K562 (cell line): ENCODE data around the gene TXNIP. TPM values are rescaled to one million over a fixed set of nuclear protein-coding genes. Genes with fewer than 3 reads are reported as not detected.

Experiments used
- ASH1L ChIP-seq: fragments of 450-650 bp; IDR thresholded peaks from 2 replicates; pipeline ENCODE4 v1.6.1; 2018; ENCODE audit warnings: borderline replicate concordance, mild to moderate bottlenecking, low read depth; ENCODE audit not compliant: partially characterized antibody
- EHMT2 ChIP-seq: fragments of 450-650 bp; IDR thresholded peaks from 2 replicates; pipeline ENCODE4 v1.6.1; 2018; ENCODE audit warnings: antibody characterized with exemption
- GATA2 ChIP-seq: sonication (generic); formaldehyde crosslinking; IDR thresholded peaks from 2 replicates; pipeline ENCODE4 v1.4.0; 2020; ENCODE audit warnings: mild to moderate bottlenecking, missing genetic modification reagents
- IFI16 ChIP-seq: fragments of 250-450 bp; sonication (Bioruptor Pico); IDR thresholded peaks from 2 replicates; pipeline ENCODE4 v2.1.2; 2022; ENCODE audit warnings: mild to moderate bottlenecking, inconsistent platforms
- IRF9 ChIP-seq: fragments of 450-650 bp; IDR thresholded peaks from 2 replicates; pipeline ENCODE4 v1.6.1; 2016; ENCODE audit warnings: missing biosample characterization, missing genetic modification characterization
- MCM5 ChIP-seq: fragments of 450-650 bp; IDR thresholded peaks from 2 replicates; pipeline ENCODE4 v1.6.1; 2016; ENCODE audit warnings: low read depth
- MEIS2 ChIP-seq: fragments of 450-650 bp; IDR thresholded peaks from 2 replicates; pipeline ENCODE4 v1.6.1; 2014; ENCODE audit warnings: mild to moderate bottlenecking; ENCODE audit not compliant: partially characterized antibody
- MTA3 ChIP-seq: fragments of 450-650 bp; formaldehyde crosslinking; IDR thresholded peaks from 2 replicates; pipeline ENCODE4 v1.6.1; 2017; ENCODE audit warnings: mild to moderate bottlenecking, borderline replicate concordance
- NCOA6 ChIP-seq: fragments of 450-650 bp; IDR thresholded peaks from 2 replicates; pipeline ENCODE4 v1.6.1; 2017; ENCODE audit warnings: mild to moderate bottlenecking
- NFE2 ChIP-seq: IDR thresholded peaks from 2 replicates; pipeline ENCODE4 v1.6.1; 2014; ENCODE audit warnings: antibody characterized with exemption, low read depth
- NR2F6 ChIP-seq: fragments of 450-650 bp; formaldehyde crosslinking; IDR thresholded peaks from 2 replicates; pipeline ENCODE4 v1.4.0; 2020; ENCODE audit warnings: mild to moderate bottlenecking
- PHF20 ChIP-seq: fragments of 450-650 bp; IDR thresholded peaks from 2 replicates; pipeline ENCODE4 v1.6.1; 2018; ENCODE audit not compliant: partially characterized antibody
- PHF21A ChIP-seq: fragments of 450-650 bp; IDR thresholded peaks from 2 replicates; pipeline ENCODE4 v1.6.1; 2017; ENCODE audit warnings: low read depth, borderline replicate concordance
- POLR3G ChIP-seq: IDR thresholded peaks from 2 replicates; pipeline ENCODE4 v1.6.1; 2011; ENCODE audit not compliant: insufficient read length, insufficient replicate concordance; ENCODE audit errors: extremely low read depth
- RUNX1 ChIP-seq: sonication (generic); IDR thresholded peaks from 2 replicates; pipeline ENCODE4 v1.6.1; 2016; ENCODE audit warnings: antibody characterized with exemption, low read depth
- SAFB ChIP-seq: fragments of 200-400 bp; formaldehyde crosslinking; IDR thresholded peaks from 2 replicates; pipeline ENCODE4 v1.6.1; 2017; ENCODE audit warnings: low read depth, low read length, borderline replicate concordance
- SIRT6 ChIP-seq: IDR thresholded peaks from one replicate; pipeline ENCODE4 v1.6.1; 2012; ENCODE audit warnings: low read depth, mild to moderate bottlenecking, control low read depth, inconsistent platforms, low read length, moderate library complexity
- SMARCC2 ChIP-seq: fragments of 450-650 bp; IDR thresholded peaks from 2 replicates; pipeline ENCODE4 v1.6.1; 2017; ENCODE audit warnings: antibody characterized with exemption, moderate library complexity, mild to moderate bottlenecking, low read depth
- TAF9B ChIP-seq: fragments of 450-650 bp; IDR thresholded peaks from 2 replicates; pipeline ENCODE4 v1.6.1; 2018; ENCODE audit warnings: mild to moderate bottlenecking; ENCODE audit not compliant: partially characterized antibody
- WHSC1 ChIP-seq: IDR thresholded peaks from one replicate; pipeline ENCODE4 v1.6.1; 2012; ENCODE audit warnings: low read length, control low read depth, inconsistent platforms
- ZBTB12 ChIP-seq: fragments of 250-450 bp; sonication (Bioruptor Pico); IDR thresholded peaks from 2 replicates; pipeline ENCODE4 v1.4.0; 2020
- ZFP1 ChIP-seq: fragments of 450-650 bp; formaldehyde crosslinking; IDR thresholded peaks from 2 replicates; pipeline ENCODE4 v1.4.0; 2020; ENCODE audit warnings: mild to moderate bottlenecking, mixed read lengths
- ZNF77 ChIP-seq: fragments of 250-450 bp; sonication (Bioruptor Pico); IDR thresholded peaks from 2 replicates; pipeline ENCODE4 v1.5.0; 2020
- ZNF785 ChIP-seq: fragments of 250-450 bp; sonication (Bioruptor Pico); IDR thresholded peaks from 2 replicates; pipeline ENCODE4 v1.4.0; 2020; ENCODE audit warnings: mild to moderate bottlenecking
- polyA plus RNA-seq, 8 experiments: library from polyadenylated mRNA; depleted of rRNA in 4 of 8; stranded (reverse) in 5 of 8; unstranded in 3 of 8; fragments of >200 nt; fragmentation: Nextera tagmentation in 2 of 8; fragmentation: Illumina TruSeq in 1 of 8; extraction: Ambion mirVana in 2 of 8; extraction: Trizol in 1 of 8; gene quantifications; 2 replicates each; pipeline versions ENCODE4 v1.2.1 to v1.2.3, GENCODE V29; 2011 to 2014; ENCODE audit warnings: inconsistent platforms in 1 of 8, missing spikeins in 1 of 8
- total RNA-seq, 7 experiments: library from RNA; depleted of rRNA in 6 of 7; stranded (reverse); fragments of >200 nt in 6 of 7; fragmentation: Illumina TruSeq in 2 of 7; extraction: Trizol in 2 of 7; gene quantifications; 2 replicates each; pipeline versions ENCODE4 v1.2.1 to v1.2.3, GENCODE V29; 2011 to 2021; ENCODE audit warnings: low replicate concordance in 1 of 7
- TF ChIP-seq, protein P1 (sequence below), 3 experiments: fragments of 200-800 bp in 1 of 3; sonication (Bioruptor generic) in 1 of 3; sonication (generic) in 1 of 3; formaldehyde crosslinking in 1 of 3; IDR thresholded peaks; 2 replicates each; pipeline versions ENCODE4 v1.6.1 to v1.8.0; 2016 to 2022; ENCODE audit warnings: mild to moderate bottlenecking in 2 of 3, missing compliant biosample characterization in 2 of 3, missing genetic modification characterization in 2 of 3, missing genetic modification reagents in 1 of 3
- TF ChIP-seq, protein P2 (sequence below): fragments of 250-450 bp; sonication (Bioruptor Pico); IDR thresholded peaks from 2 replicates; pipeline ENCODE4 v1.4.0; 2020; ENCODE audit warnings: borderline replicate concordance

The TXNIP gene
- total and polyA plus RNA-seq, 9 of the 15 experiments (the other 6 are each of a cell fraction or from before 2014, with no cell fraction given): 120 to 499 (median 257) TPM

GRCh38 chr1:145957443-145958319 is 38.7 kb downstream of the TXNIP start, which contains the start of gene LIX1L (continued):
- TF ChIP-seq TAF9B: no peak
- TF ChIP-seq POLR3G: no peak
- no peak for TF ChIP-seq RUNX1
- TF ChIP-seq, protein P1, sequence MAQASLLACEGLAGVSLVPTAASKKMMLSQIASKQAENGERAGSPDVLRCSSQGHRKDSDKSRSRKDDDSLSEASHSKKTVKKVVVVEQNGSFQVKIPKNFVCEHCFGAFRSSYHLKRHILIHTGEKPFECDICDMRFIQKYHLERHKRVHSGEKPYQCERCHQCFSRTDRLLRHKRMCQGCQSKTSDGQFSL (CRISPR knock-in tag; IDR thresholded peaks at IDR 0.05): no peak
- TF ChIP-seq, protein P1 (tag; IDR thresholded peaks at IDR 0.05): no peak
- TF ChIP-seq NFE2: no peak
- no peak for TF ChIP-seq IRF9 (tag)
- TF ChIP-seq PHF21A: no peak
- no peak for TF ChIP-seq ASH1L
- no peak for TF ChIP-seq NCOA6
- TF ChIP-seq ZNF77: no peak
- TF ChIP-seq SIRT6: no peak
- TF ChIP-seq MCM5: no peak
- TF ChIP-seq, protein P2, sequence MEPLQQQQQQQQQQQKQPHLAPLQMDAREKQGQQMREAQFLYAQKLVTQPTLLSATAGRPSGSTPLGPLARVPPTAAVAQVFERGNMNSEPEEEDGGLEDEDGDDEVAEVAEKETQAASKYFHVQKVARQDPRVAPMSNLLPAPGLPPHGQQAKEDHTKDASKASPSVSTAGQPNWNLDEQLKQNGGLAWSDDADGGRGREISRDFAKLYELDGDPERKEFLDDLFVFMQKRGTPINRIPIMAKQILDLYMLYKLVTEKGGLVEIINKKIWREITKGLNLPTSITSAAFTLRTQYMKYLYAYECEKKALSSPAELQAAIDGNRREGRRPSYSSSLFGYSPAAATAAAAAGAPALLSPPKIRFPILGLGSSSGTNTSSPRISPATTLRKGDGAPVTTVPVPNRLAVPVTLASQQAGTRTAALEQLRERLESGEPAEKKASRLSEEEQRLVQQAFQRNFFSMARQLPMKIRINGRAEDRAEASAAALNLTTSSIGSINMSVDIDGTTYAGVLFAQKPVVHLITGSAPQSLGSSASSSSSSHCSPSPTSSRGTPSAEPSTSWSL: no peak
- no peak for TF ChIP-seq IFI16 (CRISPR knock-in tag)
- peak; percentile 75 for TF ChIP-seq MEIS2
- TF ChIP-seq ZBTB12 (CRISPR knock-in tag): no peak
- TF ChIP-seq ZNF785 (CRISPR knock-in tag): no peak
- TF ChIP-seq PHF20: no peak
- TF ChIP-seq ZFP1 (CRISPR knock-in tag): no peak
- no peak for TF ChIP-seq SMARCC2
- TF ChIP-seq SAFB: no peak
- TF ChIP-seq GATA2 (CRISPR knock-in tag): no peak
- TF ChIP-seq NR2F6 (CRISPR knock-in tag): no peak
- no peak for TF ChIP-seq WHSC1
- no peak for TF ChIP-seq EHMT2
- TF ChIP-seq MTA3: no peak; the same call in 1 of the 2 replicates
